Stimulated activated CD8-positive, alpha-beta memory T cell treated with anti-CD3 and anti-CD28 coated beads, Interleukin-4, amount 100 ng/mL, for 4 hours (primary cell): ENCODE results near the gene RFPL4A.

ENCODE experiments used
- DNase-seq, 2 donors: peaks; one replicate each; pipeline ENCODE4 v3.0.0-alpha.2; 2020; ENCODE audit warnings: low read depth in 2 of 2, low spot score in 1 of 2

RFPL4A gene

DNA sequence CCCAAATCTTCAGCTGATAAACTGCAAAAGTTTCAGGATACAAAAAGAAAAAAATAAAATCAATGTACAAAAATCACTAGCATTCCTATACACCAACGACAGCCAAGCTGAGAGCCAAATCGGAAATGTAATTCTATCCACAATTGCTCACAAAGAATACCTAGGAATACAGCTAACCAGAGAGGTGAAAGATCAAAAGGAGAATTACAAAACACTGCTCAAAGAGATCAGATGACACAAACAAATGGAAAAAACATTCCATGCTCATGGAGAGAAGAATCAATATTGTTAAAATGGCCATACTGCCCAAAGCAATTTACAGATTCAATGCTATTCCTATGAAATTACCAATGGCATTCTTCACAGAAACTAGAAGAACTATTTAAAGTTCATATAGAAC, 43.4 kb downstream of the RFPL4A start:
- no peak for DNase-seq

GRCh38 chr19:55809381-55810058, 50.6 kb downstream of the RFPL4A start:
- DNase-seq: no peak

GRCh38 chr19:55811340-55811739, 52.4 kb downstream of the RFPL4A start:
- DNase-seq: no peak

DNA sequence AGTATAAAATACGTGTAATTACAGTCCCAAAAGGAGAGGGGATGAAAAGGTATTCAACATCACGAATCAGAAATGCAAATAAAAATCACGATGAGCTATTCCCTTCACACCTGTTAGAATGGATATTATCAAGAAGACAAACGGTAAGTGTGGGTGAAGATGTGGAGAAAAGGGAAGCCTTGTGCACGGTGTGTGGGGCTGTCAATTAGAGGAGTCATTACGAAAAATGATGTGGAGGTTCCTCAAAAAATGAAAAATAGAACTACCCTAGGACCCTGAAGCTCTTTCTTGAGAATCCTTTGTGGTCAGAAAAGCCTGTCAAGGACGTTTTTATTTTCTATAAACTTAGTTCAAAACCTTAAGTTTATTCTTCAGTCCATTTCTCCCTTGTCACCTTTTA, 53.6 kb downstream of the RFPL4A start:
- DNase-seq: no peak
